Kidney epithelial cell (primary cell): ENCODE results near the gene SND1. TPM values are rescaled to one million over a fixed set of nuclear protein-coding genes. Genes with fewer than 3 reads are reported as not detected.

Source experiments
- DNase-seq: peaks from one replicate; pipeline ENCODE4 v3.0.0-alpha.2; 2010; ENCODE audit warnings: low read depth
- H3K27me3 ChIP-seq: 2 replicates; pipeline ENCODE4 v1.6.0; 2011; ENCODE audit warnings: low read length; ENCODE audit not compliant: control insufficient read depth, insufficient read depth
- H3K36me3 ChIP-seq: 2 replicates; pipeline ENCODE4 v1.5.1; 2011; ENCODE audit warnings: low read length; ENCODE audit not compliant: control insufficient read depth, insufficient read depth
- H3K4me3 ChIP-seq: 2 replicates; pipeline ENCODE4 v1.5.1; 2011; ENCODE audit warnings: low read depth, mild to moderate bottlenecking, control low read depth, low read length
- total RNA-seq: library from RNA; depleted of rRNA; stranded (reverse); fragments of >200 nt; gene quantifications from 2 replicates; pipeline ENCODE4 v1.2.3, GENCODE V29; 2015
- TF ChIP-seq, protein P1 (sequence below): IDR thresholded peaks from 2 replicates; pipeline ENCODE4 v1.5.1; 2011; ENCODE audit warnings: mild to moderate bottlenecking, moderate library complexity, low read length, control low read depth, inconsistent platforms; ENCODE audit not compliant: insufficient read depth, poor library complexity, severe bottlenecking

SND1 gene
- total RNA-seq, 1 donor from 2014 or later: 257 TPM

DNA sequence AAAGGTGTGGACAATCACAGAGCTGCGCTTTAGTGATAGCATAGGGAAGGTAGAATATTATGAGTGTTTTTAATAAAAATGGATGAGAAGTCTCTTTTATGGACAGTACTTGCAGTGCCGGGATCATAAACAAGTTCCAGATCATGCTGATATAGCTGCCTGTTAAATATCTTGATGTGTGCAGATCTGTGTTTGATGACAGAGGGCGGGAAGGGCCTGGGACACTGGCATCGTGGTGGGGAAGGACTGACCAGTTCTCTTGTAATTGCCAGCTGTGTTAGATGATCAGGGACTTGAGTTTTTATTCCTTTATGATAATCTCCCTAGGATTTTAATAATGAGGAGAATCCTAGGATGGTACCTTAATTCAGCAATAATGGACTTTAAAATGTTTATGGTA, 14.6 kb downstream of the SND1 start:
- Histone ChIP-seq H3K4me3 (no peak overlapping the region), H3K36me3 (no peaks in the 10 kb centered on the region), H3K27me3 (no peaks in the 10 kb centered on the region)
- TF ChIP-seq, protein P1, sequence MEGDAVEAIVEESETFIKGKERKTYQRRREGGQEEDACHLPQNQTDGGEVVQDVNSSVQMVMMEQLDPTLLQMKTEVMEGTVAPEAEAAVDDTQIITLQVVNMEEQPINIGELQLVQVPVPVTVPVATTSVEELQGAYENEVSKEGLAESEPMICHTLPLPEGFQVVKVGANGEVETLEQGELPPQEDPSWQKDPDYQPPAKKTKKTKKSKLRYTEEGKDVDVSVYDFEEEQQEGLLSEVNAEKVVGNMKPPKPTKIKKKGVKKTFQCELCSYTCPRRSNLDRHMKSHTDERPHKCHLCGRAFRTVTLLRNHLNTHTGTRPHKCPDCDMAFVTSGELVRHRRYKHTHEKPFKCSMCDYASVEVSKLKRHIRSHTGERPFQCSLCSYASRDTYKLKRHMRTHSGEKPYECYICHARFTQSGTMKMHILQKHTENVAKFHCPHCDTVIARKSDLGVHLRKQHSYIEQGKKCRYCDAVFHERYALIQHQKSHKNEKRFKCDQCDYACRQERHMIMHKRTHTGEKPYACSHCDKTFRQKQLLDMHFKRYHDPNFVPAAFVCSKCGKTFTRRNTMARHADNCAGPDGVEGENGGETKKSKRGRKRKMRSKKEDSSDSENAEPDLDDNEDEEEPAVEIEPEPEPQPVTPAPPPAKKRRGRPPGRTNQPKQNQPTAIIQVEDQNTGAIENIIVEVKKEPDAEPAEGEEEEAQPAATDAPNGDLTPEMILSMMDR: no peak
- DNase-seq: no peak

DNA sequence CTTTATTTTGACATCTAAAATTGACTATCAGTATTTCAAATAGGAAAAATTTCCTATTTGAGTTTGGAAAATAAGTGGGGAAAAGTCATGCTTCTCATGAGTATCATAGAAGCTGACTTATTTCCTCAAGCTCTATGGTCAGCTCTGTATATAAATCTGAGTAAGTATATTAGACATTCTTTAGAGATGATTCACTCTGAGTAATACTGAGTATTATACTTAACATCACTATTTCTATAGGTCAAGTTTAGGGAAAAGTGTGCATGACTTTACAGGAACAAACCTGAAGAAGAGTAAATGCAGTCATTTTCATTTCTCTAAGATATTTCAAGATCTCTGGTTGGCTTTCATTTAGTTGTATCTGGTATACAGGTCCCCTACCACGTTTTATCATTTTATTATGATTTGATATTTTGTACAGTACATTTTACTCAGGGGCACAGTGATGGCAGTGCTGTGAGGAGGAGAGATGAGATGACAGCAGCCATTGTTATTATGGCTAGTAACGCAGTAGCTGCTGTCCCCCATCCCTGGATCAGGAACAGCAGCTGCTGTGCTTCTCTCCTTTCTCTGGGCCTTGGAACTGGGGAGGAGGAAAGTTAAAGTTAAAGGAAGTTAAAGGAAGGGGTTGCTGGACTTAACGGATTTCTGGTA, 15.2 kb downstream of the SND1 start:
- H3K4me3 ChIP-seq: no peak overlapping the region
- no peak for DNase-seq
- TF ChIP-seq, protein P1: no peak
- H3K36me3 ChIP-seq: no peaks in the 10 kb centered on the region
- no peaks in the 10 kb centered on the region for H3K27me3 ChIP-seq

DNA sequence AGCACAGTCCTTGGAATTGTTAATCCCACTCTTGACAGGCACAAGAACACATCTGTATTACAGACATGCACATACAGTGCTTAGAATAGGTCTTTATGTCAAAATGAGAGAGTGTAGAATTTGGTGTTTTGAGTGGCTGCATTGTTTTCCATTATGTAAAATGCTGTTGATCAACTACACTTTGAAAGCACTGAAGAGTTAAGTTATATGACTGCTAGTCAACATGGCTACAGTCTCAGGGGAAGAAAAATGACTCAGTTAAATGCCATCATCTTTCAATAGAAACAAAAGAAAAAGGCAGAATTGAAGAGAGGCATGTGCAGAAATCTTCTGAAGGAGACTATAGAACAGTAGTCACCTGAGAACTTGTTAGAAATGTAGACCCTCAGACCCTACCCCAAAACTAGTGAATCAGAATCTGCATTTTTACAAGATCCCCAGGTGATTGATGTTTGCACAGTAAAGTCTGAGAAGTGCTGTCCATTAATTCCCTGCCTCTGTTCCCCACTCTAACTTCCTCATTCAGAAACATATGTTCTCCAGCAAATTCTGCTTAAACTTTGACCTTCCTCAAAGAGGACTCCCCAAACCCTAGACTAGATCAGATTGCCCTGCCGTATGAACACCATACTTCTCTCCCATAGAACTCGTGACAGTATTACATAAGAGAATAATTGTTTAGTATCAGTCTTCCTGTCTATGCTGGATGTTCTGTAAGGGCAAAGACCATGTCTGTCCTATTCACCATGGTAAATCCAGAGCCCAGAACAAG, 16.0 kb downstream of the SND1 start:
- no peak for DNase-seq
- TF ChIP-seq, protein P1: no peak
- Histone ChIP-seq H3K4me3 (no peak overlapping the region), H3K27me3 (no peaks in the 10 kb centered on the region), H3K36me3 (no peaks in the 10 kb centered on the region)

DNA sequence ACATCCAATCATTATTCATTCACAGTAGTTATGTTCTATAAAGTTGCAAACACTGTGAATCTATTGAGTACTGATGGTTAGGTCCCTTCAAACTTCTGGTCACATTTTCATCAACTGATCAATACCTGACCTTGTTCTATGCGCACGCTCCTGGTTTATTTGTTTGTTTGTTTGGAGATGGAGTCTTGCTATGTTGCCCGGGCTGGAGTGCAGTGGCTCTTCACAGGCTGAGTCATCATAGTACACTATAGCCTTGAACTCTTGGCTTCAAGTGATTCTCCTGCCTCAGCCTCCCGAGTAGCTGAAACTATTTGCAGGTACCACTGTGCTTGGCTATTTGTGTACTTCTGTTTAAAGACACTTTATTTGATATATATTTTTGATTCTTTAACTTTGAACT, 19.3 kb downstream of the SND1 start:
- H3K4me3 ChIP-seq: no peak overlapping the region
- TF ChIP-seq, protein P1: no peak
- no peaks in the 10 kb centered on the region for H3K27me3 ChIP-seq
- no peak for DNase-seq
- no peaks in the 10 kb centered on the region for H3K36me3 ChIP-seq

DNA sequence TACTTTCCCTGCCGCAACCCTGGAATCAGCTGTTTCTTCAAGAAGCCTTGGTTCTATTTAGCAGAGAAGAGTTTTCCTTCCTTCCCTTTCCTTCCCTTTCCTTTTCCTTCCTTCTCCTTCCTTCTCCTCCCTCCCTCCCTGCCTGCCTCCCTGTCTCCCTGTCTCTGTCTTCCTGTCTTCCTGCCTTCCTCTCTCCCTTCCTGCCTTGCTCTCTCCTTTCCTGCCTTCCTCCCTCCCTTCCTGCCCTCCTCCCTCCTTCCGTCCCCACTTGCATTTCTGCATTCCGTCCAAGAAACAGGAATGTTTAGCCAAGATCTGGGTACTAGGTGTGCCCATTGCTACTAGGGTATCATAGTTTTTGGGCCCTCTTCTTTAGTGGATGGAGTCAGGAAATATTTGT, 21.9 kb downstream of the SND1 start:
- DNase-seq: no peak
- Histone ChIP-seq H3K4me3 (no peak overlapping the region), H3K36me3 (no peaks in the 10 kb centered on the region), H3K27me3 (no peaks in the 10 kb centered on the region)
- TF ChIP-seq, protein P1: no peak
